ENCODE measurements around the gene CPOX. TPM values are rescaled to one million over a fixed set of nuclear protein-coding genes. Genes with fewer than 3 reads are reported as not detected.
"Not testable (repeated sequence)": the region's sequence is repeated elsewhere in the genome, so short reads cannot be mapped to it uniquely, and the experiment has no call there.

CPOX gene
- total RNA-seq = 10 to 100 TPM in 1 of 2 donors, 1 to 10 TPM in 1; 9.2 to 12.7 TPM
- long read RNA-seq = 0 reads

DNA sequence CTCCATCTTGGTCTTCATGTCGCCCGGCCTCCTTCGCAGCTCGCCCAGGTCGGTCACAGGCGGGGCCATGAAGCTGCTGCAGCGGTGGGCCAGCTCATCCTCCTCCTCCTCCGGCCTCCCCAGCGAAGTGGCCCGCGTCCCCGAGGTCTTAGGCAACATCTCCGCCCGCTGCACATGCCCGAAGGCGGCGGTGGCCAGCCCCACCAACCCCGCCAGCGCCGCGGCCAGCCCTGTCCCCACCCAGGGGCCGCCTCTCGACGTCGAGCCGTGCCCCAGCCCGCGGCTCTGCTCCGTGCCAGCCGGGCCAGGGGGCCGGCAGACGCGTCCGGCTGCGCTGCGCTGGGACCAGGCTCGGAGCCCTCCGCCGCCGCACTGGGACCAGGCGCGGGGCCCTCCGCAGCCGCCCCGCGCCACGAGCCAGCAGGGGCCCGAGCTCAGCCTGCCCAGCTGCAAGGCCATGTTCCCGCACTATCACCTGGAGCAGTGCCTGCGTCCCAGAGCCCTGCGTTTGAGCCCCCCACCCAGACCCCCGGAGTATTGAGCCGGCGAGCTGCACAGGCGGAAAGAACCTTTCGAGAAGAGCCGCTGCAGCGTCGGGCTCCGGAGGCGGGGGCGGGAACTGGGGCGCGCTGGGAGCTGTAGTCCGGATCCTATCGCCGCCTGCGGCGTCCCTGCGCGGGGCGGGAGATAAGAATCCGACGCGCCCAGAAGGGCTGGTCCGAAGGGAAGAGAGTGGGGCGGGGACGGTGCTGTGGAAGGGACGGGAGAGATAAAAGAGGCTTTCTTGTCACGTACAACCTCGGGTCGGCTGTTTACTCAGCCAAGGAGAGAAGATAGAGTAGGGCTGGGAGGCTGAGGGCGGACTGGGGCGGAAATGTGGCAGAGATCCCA lies at the start of gene CPOX:
Gene CPOX (minus strand): TSS at position 566 of the 891 bp plus-strand sequence. CDS start 107 bp downstream, at position 459.
- intact Hi-C loops (cut with DNase I) = loop anchor here in 1 of 2 donors (10.0 kb wide), 1 partner anchor 68 kb away; the partner anchor contains the start of gene CLDND1
- ATAC-seq (peak; percentile 96 to 98), DNase-seq (peak; percentile 94)

DNA sequence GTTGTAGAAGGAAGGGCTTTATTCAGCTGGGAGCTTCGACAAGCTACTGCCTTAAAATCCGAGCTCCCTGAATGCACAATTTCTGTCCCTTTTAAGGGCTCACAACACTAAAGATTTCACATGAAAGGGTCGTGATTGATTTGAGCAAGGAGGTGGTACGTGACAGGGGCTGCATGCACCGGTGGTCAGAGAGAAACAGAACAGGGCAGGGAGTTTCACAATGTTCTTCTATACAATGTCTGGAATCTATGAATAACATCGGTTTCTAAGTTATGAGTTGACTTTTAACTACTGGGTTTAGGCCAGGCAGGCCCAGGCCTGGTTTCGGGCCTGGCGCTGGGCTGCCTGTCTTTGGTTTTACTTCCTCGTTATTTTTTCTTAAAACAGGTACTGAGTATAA lies 49.4 kb upstream of the CPOX start:
- DNase-seq; ATAC-seq; intact Hi-C loops (cut with DNase I): not testable (repeated sequence)

DNA sequence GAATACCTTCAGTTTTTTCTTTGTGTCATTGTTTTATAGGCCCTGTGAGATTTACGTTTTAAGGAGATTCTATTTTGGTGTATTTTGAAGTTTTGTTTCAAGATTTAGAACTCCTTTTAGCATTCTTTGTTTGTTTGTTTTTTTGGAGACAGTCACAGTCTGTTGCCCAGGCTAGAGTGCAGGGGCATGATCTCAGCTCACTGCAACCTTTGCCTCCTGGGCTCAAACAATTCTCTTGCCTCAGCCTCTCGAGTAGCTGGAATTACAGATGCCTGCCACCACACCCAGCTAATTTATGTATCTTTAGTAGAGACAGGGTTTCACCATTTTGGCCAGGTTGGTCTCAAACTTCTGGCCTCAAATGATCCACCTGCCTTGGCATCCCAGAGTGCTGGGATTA lies 48.3 kb upstream of the CPOX start:
- DNase-seq; ATAC-seq; intact Hi-C loops (cut with DNase I): not testable (repeated sequence)

DNA sequence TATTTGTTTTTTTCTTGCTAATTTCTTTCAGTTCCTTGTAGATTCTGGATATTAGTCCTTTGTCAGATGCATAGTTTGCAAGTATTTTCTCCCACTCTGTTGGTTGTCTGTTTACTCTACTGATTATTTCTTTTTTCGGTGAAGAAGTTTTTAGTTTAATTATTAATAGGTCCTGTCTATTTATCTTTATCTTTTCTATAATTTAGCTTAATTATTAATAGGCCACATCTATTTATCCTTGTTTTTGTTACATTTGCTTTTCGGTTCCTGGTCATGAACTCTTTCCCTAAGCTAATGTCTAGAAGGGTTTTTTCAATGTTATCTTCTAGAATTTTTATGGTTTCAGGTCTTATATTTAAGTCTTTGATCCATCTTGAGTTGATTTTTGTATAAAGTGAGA lies 45.1 kb upstream of the CPOX start:
- DNase-seq = not testable (repeated sequence)

DNA sequence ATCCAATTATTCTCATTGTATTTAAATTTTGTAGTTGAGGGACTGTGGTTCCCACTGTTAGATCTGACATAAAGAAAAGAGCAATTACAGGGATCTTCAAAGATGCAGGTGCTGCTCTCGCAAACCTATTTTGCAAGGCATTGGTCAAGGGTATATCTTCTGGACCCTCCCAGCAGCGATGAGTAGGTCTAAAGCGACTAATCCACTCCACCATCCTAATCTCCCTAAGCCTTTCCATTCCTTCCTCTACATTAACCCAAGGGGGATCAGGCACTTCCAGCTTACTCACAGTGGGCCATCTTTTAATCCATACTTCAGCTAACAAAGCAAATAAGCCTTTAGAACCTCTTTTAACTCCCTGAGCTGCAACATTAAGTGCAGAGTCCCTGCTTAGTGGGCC lies 37.0 kb upstream of the CPOX start:
- ATAC-seq (no peak), DNase-seq (no peak)
- intact Hi-C loops (cut with DNase I) = no loop called here

More for the DNA sequence above, 45.1 kb upstream of the CPOX start:
- intact Hi-C loops (cut with DNase I); ATAC-seq: not testable (repeated sequence)

DNA sequence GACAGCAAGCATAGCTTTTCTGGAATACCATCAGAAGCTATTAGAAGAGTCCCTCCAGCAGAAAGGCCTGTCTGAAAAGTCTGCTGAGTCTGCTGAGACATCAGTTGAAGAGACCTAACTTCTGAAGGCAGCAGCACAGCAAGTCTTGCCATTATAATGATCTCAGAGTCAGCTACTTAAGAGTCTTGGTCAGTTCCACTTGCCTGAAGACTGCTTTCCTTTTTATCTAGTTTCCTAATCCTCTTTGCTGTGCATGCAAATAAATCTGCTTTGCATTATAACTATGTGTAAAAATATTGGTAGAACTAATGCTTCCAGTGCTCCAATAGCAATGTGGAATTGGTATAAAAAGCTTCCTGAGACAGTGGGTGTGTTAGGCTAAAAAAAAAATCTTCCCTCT lies 34.9 kb upstream of the CPOX start:
- no peak for DNase-seq
- ATAC-seq = no peak
- intact Hi-C loops (cut with DNase I) = no loop called here

DNA sequence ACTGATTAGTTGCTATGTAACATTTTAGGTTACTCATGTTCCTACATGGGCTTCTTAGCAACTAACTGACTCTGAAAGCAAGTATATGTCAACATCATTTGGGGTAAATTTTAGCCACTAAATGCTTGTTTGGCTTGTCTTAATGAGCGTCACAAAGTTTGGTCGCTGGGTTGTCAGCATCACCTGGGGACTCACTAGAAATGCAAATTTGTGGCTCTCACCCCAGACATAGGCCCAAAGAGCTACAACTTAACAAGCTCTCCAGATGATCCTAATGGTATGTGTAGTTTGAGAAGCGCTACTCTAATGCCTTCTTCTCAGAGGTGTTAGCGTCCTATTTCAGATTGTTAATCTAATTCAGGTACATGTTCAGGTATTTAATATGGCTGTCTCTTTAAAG lies 32.7 kb upstream of the CPOX start:
- intact Hi-C loops (cut with DNase I) = no loop called here
- no peak for ATAC-seq
- DNase-seq = no peak

DNA sequence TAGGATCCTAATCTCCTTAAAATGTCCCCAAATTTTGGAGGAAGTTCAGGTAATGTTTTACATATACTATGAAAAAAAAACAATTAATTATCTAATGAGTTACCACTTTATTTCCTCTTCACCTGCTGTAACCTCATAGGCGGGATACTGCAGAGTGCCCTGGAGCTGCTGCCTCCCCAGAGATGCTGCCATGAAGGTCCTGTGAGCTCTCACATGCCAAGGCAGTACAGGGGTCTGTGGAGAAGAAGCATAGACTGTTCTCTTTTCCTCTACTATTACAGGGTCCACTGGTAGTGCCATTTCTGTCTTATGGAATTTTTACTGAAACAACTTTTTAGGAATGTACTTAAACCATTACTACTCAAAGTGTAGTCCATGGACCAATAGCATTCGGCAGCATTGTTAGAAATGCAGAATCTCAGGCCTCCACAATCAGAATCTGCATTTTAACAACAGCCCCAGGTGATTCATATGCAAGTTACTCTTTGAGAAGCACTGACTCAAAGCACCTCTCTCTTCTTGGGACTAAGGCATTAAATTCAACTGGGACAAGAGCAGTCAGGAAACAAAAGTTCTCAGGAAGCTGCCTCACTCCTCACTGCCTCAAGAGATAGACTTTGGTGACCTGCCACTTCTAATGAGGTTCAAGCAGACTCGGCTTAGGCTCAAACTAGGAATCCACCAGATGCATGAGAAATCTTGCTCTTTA lies 30.3 kb upstream of the CPOX start:
- intact Hi-C loops (cut with DNase I) = no loop called here
- no peak for ATAC-seq

DNA sequence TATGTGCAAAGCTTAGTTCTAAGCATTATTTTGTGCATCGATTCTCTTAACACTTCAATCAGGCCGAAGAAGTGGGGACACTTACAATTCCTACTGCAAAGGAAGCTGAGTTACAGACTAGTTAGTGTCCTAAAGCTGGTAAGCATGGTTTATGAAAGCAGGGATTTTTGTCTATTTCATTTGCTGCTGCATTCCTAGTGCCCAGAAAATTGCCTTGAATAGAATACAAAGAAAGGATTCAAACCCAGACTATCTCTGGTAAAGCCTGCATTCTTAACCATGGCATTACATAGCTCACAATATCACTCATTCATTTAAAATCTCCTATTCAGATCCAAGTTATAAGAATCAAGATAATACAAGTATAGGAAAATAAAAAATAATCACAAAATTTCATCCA lies 24.4 kb upstream of the CPOX start:
- intact Hi-C loops (cut with DNase I) = no loop called here

More for the DNA sequence above, 30.3 kb upstream of the CPOX start:
- DNase-seq = no peak

DNA sequence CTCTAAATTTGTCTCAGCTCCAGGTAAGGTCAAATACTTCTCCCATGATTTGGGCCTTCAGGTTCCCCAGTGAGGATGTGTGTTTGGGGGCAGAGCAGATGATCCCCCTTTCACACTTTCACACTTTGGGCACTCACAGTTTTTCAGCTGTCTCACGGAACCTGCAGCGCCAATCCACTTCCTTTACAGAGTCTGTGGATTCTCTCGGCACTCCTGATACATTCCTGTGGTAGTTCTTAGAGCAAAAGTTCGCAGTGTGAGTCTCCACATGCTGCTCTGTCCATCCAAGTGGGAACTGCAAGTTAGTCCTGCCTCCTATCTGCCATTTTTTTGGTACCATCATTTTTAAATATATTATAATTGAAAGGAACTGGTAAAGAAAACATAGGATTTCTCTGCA lies 20.2 kb upstream of the CPOX start:
- DNase-seq (no peak), ATAC-seq (no peak)
- intact Hi-C loops (cut with DNase I) = no loop called here

More for the DNA sequence above, 24.4 kb upstream of the CPOX start:
- ATAC-seq (no peak), DNase-seq (no peak)

DNA sequence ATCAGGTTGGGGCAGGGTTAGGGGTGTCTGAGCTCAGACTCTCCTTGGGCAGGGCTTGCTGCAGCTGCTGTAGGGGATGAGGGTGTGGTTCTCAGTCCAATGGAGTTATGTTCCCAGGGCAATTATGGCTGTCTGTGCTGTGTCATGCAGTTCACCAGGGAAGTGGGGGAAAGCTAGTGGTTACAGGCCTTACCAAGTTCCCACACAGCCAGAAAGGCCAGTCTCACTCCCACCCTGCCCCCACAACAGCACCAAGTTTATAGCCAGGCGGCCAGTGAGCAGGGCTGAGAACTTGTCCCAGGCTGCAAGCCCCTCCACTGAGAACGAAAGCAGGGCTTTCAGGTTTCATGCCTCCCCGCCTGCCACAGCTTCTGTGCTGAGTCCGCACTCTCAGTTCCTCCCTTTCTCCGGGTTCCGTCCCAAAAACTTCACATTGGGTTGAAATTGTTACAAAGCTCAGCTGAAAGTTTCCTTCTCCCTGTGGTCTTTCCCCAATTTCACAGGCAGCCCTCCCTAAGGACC lies 19.6 kb upstream of the CPOX start:
- DNase-seq (peak; percentile 21), ATAC-seq (peak; percentile 41 to 74)
- intact Hi-C loops (cut with DNase I) = no loop called here

DNA sequence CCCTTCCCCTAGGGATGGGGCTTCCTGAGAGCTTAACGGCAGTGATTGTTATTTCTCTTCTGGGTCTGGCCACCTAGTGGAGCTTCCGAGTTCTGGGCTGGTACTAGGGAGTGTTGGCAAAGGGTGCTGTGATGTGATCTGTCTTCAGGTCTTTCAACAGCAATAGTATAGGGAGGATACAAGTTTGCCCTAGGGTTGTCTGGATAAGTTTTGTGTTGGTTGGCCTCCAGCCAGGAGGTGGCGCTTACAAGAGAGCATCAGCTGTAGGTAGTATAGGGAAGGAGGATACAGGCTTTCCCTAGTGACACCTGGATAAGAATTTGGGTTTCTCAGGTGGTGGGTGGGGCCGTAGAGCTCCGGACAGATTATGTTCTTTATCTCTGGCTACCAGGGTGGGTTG lies 19.2 kb upstream of the CPOX start:
- peak in 1 of 2 donors; percentile 75 for ATAC-seq
- DNase-seq = no peak
- intact Hi-C loops (cut with DNase I) = no loop called here

DNA sequence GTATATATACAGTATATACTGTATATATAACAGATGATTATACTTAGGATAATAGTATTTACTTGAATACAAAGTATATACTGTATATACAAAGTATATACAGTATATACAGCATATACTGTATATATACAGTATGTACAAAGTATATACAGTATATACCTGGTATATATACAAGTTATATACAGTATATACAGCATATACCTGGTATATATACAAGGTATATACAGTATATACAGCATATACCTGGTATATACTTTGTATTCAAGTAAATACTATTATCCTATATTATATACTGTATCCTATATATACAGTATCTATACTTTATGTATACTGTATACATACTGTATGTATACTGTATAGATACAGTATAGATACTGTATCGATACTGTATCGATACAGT lies 14.6 kb upstream of the CPOX start:
- no peak for DNase-seq
- ATAC-seq = no peak

DNA sequence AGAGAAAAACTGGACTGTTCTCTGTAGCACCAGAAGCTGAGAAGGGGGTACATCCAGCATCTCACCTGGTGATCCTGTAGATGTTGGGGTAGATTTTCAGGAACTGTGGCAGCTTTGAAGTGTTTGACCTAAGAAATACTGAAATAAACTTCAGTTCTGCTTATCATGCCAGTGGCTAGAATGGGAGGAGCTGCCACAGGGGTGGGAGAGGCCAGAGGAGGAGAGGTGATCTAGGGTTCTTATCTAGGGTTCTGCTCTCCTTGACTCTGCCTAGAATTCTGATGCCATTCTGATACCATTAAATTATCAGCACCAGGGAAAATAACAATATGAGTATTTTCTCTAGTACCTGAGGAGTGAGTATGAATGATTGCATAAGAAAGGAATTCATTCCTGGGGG lies 10.2 kb upstream of the CPOX start:
- DNase-seq = no peak
- no peak for ATAC-seq

More for the DNA sequence above, 14.6 kb upstream of the CPOX start:
- intact Hi-C loops (cut with DNase I) = loop anchor here (10.0 kb wide), 2 partner anchors 97 to 387 kb away; no protein-coding TSS in a partner anchor

DNA sequence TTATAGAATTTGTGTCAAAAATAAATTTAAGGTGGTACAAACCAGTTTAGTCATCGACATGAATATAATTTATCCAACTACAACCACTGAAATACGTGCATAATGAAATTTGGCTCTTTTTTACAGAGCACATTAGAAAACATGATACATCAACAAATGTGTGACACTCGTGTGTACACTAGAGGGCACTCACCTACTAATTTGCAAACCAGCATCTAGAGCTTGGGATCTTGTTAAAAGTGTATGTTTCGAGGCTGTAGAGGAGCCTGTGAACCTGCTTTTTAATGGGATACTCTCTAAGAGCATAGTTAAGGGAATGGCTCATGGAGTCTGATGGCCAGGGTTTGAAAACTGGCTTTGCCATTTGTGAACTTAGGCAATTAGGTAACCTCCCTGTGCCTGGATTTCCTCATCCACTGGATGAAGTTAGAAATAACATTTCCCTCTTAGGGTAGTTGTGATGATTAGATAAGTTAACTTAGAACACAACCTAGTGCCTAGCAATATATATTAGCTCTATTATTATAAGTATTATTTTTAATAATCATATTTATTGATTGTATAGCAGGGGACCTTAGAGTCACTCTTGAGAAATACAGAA lies 8.8 kb upstream of the CPOX start:
- peak; percentile 74 to 85 for ATAC-seq
- DNase-seq = peak; percentile 28
- intact Hi-C loops (cut with DNase I) = loop anchor here (2.0 to 10.0 kb wide), 5 partner anchors 103 to 393 kb away; no protein-coding TSS in a partner anchor

More for the DNA sequence above, 10.2 kb upstream of the CPOX start:
- intact Hi-C loops (cut with DNase I) = loop anchor here (2.0 to 10.0 kb wide), 5 partner anchors 101 to 391 kb away; no protein-coding TSS in a partner anchor

DNA sequence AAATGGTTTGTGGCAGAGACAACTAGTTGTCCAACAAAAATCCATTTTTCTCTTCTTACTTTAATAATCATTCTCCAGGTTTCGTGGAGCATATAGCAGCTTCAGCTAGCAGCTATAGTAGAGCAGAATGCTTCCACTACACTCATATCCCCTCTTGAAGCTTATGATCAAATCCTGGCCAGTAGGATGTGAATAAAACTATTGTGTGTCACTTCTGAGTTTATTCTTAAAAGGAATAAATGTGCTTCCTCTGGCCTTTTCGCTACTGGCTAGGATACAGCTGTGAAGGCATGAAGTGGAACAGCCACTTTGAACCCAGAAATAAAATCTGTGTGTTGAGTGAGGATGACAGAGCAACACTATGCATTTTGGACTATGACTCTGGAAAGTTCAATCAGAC lies 7.8 kb upstream of the CPOX start:
- ATAC-seq = no peak
- intact Hi-C loops (cut with DNase I) = loop anchor here (5.0 to 10.0 kb wide), 4 partner anchors 104 to 394 kb away; no protein-coding TSS in a partner anchor
- no peak for DNase-seq

DNA sequence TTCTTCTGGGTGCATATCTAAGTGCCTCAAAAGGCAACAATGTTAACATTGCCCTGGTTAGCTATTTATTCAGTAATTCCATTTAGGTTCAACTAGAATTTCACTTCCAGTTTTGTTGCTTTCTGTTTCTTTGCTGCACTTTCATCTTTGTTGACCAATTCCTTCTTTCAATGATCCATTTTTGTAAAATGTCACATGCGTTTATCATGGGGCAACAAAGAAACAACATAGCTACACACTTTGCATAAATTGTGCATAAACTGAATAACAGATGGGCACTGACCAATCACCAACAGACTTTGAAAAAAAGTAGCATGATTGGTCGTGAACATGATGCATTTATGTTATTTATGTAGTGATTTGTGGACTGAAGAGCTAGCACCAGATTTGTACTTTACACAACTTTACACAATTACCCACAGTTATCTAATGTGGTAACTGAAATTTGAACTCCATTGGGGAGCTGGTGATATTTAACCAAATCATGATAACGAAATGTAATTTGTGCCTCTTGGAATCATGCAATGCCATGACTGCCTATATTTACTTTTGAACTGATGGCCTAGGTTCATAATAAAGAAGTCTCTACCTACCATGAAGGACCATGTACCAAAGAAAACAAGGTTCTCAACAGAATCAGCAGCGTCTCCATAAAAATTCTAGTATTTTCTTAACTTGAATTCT lies 7.1 kb upstream of the CPOX start:
- no peak for DNase-seq
- intact Hi-C loops (cut with DNase I) = loop anchor here (5.0 to 10.0 kb wide), 4 partner anchors 104 to 394 kb away; no protein-coding TSS in a partner anchor
- ATAC-seq = no peak
